ENCODE measurements around the gene NRM. TPM values are rescaled to one million over a fixed set of nuclear protein-coding genes. Genes with fewer than 3 reads are reported as not detected.

Gene NRM, protein sequence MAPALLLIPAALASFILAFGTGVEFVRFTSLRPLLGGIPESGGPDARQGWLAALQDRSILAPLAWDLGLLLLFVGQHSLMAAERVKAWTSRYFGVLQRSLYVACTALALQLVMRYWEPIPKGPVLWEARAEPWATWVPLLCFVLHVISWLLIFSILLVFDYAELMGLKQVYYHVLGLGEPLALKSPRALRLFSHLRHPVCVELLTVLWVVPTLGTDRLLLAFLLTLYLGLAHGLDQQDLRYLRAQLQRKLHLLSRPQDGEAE
- total RNA-seq: 7.2 and 7.8 TPM in 2 replicates
- polyA plus RNA-seq: 17.2 and 21.0 TPM in 2 replicates

DNA sequence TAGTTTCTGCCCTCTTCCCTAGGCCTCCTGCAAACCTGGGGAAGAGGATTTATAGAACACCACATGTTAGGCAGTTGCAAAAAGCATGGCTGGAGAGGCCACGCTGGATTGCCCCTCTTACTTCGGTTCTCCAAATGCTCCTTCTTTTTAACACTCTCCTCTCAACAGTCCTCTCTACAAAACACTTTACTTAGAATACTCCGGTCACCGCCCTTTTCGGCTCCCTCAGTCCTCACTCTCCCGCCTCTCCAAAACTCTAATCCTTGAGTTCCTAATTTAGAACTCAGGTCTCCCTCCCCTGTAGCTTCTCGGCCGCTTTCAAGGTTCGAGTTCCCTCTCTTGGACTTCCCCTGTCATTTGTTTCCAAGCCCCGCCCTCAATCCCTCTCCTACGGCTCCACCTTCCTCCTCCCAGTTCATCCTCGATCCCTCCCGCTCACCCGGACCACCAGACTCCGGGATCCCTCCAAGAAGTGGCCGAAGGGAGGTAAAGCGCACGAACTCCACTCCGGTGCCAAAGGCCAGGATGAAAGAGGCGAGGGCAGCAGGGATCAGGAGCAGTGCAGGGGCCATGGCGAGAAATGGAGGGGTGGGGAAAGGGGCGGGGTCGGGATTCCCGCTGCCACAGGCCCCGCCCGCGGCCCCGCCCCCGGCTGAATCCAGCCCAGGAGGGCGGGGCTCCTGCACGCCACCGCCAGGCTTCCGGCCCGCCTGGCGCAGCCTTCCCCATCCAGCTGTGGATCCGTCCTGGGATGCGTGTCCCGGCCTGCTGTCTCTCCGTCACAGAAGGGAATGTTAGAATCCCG is at the start of gene NRM:
Gene NRM (minus strand): TSS at position 582 of the 805 bp plus-strand sequence. CDS start 10 bp downstream, at position 572.
- Histone ChIP-seq H3K79me2 (peaks cover 26% of the 10 kb centered on the region), H3K27ac (peak within 1 kb of the TSS; percentile 79), H2AFZ (peak within 1 kb of the TSS; percentile 84), H3K4me1 (ENCODE audit: insufficient read depth) (peaks cover 16% of the 10 kb centered on the region), H3K4me2 (peak within 1 kb of the TSS; percentile 77), H3K36me3 (replicated peaks; ENCODE audit: insufficient read depth, low read depth) (no peaks in the 10 kb centered on the region), H3K27me3 (no peaks in the 10 kb centered on the region), H4K20me1 (ENCODE audit: insufficient read depth, poor library complexity, severe bottlenecking) (peaks cover 3% of the 10 kb centered on the region), H3K9me3 (ENCODE audit: low read depth) (no peaks in the 10 kb centered on the region), H3K9me2 (replicated peaks; ENCODE audit: insufficient read depth) (no peaks in the 10 kb centered on the region), H3K4me3 (peak within 1 kb of the TSS; percentile 53)
- WGBS (ENCODE audit: low lambda C conversion rate, missing lambda C conversion rate): 1% methylated on average over 25 of the region's 40 CpGs
- peak; percentile 96 for DNase-seq (ENCODE audit: low spot score)
- TF ChIP-seq EZH2phosphoT487 (IDR thresholded peaks at IDR 0.05; ENCODE audit: low read depth, severe bottlenecking, unreplicated experiment) (no peak), EZH2 (IDR thresholded peaks at IDR 0.05; ENCODE audit: borderline replicate concordance) (no peak)
- TF ChIP-seq, protein P1, sequence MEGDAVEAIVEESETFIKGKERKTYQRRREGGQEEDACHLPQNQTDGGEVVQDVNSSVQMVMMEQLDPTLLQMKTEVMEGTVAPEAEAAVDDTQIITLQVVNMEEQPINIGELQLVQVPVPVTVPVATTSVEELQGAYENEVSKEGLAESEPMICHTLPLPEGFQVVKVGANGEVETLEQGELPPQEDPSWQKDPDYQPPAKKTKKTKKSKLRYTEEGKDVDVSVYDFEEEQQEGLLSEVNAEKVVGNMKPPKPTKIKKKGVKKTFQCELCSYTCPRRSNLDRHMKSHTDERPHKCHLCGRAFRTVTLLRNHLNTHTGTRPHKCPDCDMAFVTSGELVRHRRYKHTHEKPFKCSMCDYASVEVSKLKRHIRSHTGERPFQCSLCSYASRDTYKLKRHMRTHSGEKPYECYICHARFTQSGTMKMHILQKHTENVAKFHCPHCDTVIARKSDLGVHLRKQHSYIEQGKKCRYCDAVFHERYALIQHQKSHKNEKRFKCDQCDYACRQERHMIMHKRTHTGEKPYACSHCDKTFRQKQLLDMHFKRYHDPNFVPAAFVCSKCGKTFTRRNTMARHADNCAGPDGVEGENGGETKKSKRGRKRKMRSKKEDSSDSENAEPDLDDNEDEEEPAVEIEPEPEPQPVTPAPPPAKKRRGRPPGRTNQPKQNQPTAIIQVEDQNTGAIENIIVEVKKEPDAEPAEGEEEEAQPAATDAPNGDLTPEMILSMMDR (IDR thresholded peaks at IDR 0.05; ENCODE audit: poor library complexity): no peak

DNA sequence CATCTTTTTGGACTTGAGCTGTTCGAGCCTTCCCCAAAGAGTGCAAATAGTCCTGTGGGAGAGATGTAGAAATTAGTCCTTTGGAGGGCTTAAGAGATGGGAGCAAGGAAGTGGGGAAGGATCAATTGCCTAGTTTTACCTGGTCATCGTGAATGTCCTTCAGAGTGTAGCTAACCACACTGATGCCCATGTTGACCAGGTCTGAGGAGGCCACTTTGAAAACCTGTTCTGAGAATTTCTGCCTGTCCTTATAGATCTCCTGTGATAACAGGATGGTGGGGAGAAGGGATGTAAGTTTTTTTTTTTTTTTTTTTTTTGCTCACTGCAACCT is 49.7 kb upstream of the NRM start:
- Histone ChIP-seq H3K4me3 (no peak overlapping the region), H2AFZ (no peak overlapping the region), H3K9me2 (replicated peaks; ENCODE audit: insufficient read depth) (no peaks in the 10 kb centered on the region), H3K27me3 (no peaks in the 10 kb centered on the region), H3K4me1 (ENCODE audit: insufficient read depth) (peaks cover 9% of the 10 kb centered on the region), H3K9me3 (ENCODE audit: low read depth) (no peaks in the 10 kb centered on the region), H3K36me3 (replicated peaks; ENCODE audit: insufficient read depth, low read depth) (no peaks in the 10 kb centered on the region), H4K20me1 (ENCODE audit: insufficient read depth, poor library complexity, severe bottlenecking) (no peaks in the 10 kb centered on the region), H3K79me2 (peaks cover 73% of the 10 kb centered on the region), H3K27ac (peak overlapping the region; percentile 14), H3K4me2 (no peak overlapping the region)
- no peak for TF ChIP-seq EZH2 (IDR thresholded peaks at IDR 0.05; ENCODE audit: borderline replicate concordance)
- TF ChIP-seq, protein P1 (IDR thresholded peaks at IDR 0.05; ENCODE audit: poor library complexity): no peak
- no peak for TF ChIP-seq EZH2phosphoT487 (IDR thresholded peaks at IDR 0.05; ENCODE audit: low read depth, severe bottlenecking, unreplicated experiment)
- WGBS (ENCODE audit: low lambda C conversion rate, missing lambda C conversion rate): 93% methylated on average over 2 of the region's 2 CpGs
- DNase-seq (ENCODE audit: low spot score): no peak

DNA sequence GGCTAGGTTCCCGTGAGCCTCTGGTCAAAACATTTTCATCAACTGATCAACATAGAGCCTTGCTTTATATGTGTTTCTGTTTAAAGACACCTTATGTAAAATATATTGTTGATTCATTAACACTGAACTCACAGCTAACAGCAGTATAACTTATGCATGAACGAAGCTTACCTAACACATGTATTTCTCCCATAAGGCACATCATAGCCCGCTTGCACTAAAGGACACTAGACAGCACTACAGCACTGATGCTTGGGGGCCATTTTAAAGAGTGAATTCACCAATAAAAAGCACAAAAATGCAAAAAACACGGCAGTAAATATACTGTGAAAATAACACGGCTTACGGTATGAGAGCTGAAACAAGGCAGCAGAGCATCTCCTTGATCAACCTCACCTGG is 47.7 kb upstream of the NRM start:
- TF ChIP-seq EZH2phosphoT487 (IDR thresholded peaks at IDR 0.05; ENCODE audit: low read depth, severe bottlenecking, unreplicated experiment) (no peak), EZH2 (IDR thresholded peaks at IDR 0.05; ENCODE audit: borderline replicate concordance) (no peak)
- TF ChIP-seq, protein P1 (IDR thresholded peaks at IDR 0.05; ENCODE audit: poor library complexity): no peak
- H3K4me3 ChIP-seq: no peak overlapping the region
- H3K79me2 ChIP-seq: peaks cover 73% of the 10 kb centered on the region
- H3K27ac ChIP-seq: no peak overlapping the region
- WGBS (ENCODE audit: low lambda C conversion rate, missing lambda C conversion rate): 91% methylated on average over 6 of the region's 6 CpGs
- DNase-seq (ENCODE audit: low spot score): no peak
- no peaks in the 10 kb centered on the region for H3K36me3 ChIP-seq (replicated peaks; ENCODE audit: insufficient read depth, low read depth)
- no peaks in the 10 kb centered on the region for H3K9me3 ChIP-seq (ENCODE audit: low read depth)
- no peaks in the 10 kb centered on the region for H3K9me2 ChIP-seq (replicated peaks; ENCODE audit: insufficient read depth)
- H3K4me1 ChIP-seq (ENCODE audit: insufficient read depth): peaks cover 9% of the 10 kb centered on the region
- no peaks in the 10 kb centered on the region for H3K27me3 ChIP-seq
- H2AFZ ChIP-seq: no peak overlapping the region
- H4K20me1 ChIP-seq (ENCODE audit: insufficient read depth, poor library complexity, severe bottlenecking): no peaks in the 10 kb centered on the region
- no peak overlapping the region for H3K4me2 ChIP-seq

Data from hepatocyte (in vitro differentiated cells).